GOT3 (cell line): ENCODE results near the gene PUM1.
"Not testable (repeated sequence)": the region's sequence is repeated elsewhere in the genome, so short reads cannot be mapped to it uniquely, and the experiment has no call there.

ENCODE experiments used
- DNase-seq: peaks from one replicate; lab custom pipeline; 2025; ENCODE audit warnings: mixed read lengths; lab: John Stamatoyannopoulos, UW

The PUM1 gene

DNA sequence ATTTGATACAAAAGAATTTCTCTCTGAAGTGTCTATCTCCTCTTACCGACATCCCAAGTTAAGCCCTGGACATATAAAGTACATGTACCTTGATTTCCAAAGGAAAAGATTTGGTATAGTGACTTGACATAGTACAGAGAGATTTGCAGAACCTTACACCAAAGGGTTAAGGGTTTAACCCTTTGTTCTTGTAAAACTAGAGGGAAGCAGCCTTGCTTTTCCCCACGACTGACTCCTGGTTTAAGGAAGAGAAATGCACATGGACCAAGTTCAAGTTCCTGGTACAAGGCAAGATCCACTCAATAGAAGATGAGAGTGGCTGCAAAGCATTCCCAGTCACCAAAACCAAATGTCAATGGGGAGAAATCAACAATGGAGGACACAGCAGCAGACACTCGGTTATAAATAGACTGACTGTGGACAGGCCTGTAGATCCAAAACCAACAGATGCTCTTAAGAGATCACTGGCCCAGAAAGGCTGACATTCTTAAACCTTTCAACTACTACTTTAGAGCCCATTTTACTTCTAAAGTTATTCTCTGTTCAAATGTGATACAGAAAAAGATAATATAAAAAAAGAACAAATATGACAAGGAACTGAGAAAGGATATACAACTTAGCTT lies 69.4 kb downstream of the PUM1 start:
- DNase-seq, result no peak

DNA sequence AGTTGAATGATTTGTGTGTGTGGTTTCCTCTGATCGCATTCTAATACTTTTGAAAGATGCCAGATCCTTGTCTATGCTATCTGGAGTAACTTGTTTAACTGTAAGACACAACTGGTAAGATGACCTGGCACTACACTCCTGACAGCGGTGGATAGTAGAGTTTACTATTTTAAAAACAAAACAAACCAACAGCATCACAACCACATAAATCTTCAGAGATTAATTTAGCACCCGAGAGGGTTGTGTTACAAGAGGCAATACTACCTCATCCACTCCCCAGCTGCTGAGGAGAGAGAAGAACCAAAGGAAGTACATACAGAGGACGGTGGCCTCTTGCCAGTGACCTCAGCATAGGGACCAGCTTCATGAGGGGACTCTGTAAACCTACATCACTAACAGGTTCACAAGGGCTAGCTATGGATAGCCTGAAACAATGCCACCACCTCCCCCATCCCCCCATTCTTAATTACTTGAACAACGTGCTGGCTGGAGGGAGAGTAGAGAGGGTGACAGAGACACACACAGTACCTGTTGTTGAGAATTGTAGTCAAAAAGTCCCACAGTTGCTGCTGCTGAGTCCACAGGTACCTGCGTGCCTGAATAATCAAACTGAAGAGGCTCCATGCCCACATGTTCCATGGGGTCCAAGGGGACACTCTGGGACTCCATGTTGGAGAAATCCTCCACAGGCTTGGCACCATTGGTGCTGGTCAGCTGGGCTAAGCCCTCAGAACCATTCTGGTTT lies 73.5 kb downstream of the PUM1 start:
- no peak for DNase-seq

DNA sequence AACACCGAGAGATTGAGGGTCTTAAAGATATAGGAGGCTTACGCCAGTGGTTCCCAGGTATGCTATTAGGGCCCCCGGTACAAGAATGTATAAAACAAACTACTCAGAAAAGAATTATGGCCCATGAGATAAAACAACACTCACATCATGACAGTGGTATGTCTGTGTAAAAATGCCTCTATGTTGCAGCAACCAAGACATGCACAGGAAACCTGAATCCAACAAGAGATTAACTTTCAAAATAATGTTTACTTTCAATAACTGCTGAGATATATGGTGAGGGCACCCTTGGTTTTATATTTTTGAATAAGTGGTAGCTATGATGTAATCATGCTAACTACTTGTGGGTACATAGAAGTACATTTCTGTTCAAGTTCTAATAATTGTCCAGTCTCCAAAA lies 74.9 kb downstream of the PUM1 start:
- DNase-seq, result no peak

DNA sequence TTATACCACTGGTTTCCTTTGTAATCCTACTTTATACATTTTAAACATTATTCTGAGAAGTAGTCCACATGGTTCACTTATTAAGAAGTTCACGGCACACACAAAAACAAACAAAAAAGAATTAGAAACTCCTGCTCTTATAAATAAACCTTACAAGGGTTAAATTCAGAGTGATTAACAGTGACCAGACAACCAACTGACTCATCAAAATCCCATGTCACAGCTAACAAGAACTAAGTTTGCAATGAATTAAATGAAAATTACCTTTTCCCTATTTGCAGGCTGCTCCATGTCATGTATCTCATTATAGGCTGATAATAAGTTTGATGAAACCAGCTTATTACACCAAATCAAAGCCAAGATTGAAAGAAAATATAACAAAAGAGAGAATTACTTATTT lies 77.5 kb downstream of the PUM1 start:
- DNase-seq, result no peak

DNA sequence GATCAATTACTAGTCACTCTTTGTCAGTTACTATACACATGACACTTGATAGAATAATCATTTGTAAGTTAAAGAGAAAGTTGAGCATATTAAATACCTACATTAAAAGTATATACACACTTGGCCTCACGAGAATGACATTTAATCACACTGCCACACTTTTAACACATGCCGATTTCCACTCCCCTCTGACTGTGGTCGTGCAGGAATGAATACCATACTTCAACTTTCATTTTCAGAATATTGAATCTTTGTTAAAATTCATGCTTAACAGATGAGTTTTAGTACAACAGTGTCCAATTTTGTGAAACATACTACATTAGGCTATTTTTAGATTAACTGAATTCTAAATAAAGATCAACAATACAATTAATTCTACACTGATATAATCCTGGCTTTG lies 78.8 kb downstream of the PUM1 start:
- no peak for DNase-seq

DNA sequence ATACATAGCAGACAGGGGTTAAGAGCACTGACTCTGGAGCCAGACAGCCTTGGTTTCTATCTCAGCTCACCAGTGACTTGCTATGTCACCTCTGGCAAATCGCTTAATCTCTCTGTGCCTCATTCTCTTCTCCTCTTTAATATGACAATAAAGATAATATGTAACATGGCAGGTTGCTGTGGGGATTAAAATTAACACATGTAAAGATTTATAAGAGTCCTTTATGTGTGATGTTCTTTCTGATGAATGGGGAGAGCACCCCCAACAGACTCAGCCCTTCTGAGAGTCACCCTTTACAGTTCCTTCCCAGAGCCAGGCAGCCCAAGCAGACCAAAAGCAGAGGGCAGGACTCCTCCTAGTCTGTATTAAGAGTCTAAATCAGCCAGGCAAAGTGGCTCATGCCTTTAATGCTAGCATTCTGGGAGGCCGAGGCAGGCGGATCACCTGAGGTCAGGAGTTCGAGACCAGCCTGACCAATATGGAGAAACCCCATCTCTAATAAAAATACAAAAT lies 80.5 kb downstream of the PUM1 start:
- no peak for DNase-seq

DNA sequence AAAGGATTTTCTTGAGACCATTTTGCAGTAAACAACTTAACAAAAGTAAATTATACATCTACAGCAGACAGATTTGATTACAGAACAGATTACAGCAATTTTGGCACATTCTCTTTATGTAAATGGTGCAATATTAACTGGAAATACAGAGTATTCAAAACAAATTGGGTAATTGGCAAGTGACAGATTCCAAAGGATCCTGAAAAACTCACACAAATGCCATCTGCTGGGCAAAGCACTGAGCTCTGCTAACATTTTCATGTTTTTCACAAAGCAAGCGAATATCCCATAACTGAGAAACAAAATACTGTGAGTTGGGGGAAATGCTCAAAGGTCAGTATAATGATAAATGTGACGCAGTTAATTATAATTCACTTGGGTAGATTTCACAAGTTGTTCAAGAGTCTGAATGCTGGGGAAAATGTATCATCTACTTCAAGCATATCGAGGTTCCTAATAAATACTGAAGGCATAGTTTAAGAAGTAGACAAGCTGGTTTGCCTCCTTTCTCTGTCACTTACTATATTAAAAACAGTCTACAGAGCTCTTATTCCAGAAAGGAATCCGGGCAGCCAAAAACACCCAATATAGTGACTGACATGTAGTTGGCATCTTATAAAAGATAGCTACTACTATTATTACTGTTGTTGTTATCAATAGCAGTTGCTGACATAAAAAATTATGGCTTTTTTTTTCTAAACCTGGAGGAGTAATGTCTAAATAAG lies 81.2 kb downstream of the PUM1 start:
- no peak for DNase-seq

DNA sequence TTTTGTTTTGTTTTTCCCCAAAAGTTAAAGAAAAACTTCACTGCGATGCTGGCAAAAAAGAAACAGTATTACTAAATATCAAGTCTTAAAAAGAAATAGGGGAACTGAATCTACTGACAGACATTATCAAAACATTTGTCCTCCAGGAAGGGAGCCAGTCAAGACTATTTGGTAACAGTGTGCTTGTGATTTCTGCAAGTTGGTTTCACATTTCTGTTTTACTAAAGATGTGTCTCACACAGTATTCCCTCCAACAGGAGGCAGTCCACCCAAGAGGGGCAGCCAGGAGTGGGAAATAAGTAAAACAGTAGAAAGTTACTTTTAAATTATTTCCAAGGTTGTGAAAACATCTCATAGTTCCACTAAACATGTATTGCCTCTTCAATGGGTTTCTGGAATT lies 82.6 kb downstream of the PUM1 start:
- DNase-seq, result no peak

DNA sequence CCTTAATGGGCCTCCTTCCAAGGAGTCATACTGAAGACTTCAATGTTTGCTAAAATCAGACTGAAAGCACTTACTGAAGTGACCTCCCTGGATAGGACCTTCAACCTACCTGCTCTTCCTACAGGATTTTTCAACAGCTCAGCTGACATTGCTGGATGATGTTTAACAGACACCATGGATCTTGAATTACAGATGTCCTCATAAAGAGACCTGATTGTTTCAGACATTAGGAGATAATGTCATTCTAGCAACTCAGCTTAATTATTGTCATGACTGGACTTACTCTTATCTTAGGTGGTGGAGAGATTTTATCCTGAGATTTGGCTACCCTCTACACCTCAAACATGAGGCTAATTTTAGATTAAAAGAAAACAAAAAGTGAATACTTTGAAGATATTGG lies 83.1 kb downstream of the PUM1 start:
- DNase-seq, result no peak

DNA sequence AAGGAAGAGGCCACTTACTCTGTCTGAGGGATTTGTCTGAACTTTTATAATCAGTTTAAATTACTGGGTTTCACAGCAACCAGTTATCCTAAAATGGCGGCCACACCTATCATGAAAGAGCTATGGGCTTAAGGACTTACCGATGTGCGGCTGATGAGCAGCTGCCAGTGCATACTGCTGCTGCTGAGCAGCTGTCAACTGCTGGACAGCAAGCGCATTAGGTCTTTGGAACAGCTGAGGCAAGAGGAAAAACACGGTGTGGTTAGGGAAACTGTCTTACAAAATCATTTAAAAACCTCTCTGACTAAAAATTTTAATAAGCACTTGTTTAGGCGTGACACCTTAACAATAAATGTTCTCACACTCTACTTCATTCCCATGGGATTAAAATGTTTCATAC lies 84.3 kb downstream of the PUM1 start:
- DNase-seq, result no peak

DNA sequence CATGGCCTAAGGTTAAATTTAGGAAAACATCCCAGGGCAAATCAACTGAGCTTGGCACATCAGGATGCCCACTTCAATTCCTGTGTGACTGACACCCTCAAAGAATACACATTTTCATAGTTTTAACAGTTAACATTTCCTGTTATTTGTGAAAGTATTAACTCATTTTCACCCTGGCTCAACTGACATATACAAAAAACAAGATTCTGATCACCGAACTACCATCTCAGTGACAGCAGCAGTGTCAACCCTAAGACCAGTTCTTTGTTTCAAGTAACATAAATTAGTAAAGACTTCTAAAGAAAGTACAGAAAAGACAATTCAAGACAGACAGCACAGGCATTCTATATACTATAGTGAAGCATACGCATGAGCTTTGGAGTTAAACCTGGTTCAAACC lies 88.0 kb downstream of the PUM1 start:
- DNase-seq, result no peak

DNA sequence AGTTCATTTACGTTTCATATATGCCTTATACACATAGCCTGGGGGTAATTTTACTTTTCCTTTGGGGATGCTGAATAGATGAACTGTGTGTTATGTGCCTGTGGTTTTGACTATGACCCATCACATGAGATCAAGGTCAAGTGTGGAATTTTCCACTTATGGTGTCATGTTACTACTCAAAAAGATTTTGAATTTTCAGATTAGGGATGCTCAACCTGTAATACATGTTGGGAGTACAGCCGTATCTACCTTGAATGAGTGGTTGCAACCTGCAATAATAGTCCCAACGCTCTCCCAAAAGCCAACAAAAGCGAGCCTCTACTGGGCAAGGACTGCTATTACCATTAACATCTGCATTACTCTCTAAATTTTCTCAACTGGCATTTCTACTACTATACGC lies 88.4 kb downstream of the PUM1 start:
- no peak for DNase-seq

DNA sequence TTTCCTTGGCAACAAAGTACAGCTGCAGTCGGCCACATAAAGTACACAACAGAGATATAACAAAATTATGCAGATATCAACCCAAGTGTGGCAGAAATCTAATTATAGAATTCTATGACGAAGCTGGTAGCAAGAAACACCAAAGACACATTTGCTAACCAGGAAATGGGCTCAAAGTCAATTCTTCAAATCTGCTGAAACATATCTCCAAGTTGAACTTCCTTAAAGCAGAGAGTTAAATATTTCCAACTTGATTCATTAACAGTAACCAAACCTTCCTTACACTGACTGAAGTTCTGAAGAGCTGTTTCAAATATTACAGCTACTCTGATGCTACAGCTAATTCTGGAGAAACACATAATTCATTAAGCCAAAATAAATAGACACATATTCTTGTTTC lies 89.4 kb downstream of the PUM1 start:
- no peak for DNase-seq

DNA sequence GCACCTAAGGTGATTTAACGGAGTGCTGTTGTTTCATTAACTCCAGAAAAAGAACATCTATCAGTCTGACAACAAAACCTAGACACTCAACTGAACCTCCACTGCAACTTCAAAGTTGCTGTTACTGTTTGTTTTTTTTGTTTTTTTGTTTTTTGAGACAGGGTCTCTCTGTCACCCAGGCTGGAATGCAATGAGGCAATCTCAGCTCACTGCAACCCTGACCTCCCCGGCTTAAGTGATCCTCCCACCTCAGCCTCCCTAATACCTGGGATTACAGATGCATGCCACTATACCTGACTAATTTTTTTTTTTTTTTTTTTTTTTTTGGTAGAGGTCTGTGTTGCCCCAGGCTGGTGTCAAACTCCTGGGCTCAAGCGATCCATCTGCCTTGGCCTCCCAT lies 90.3 kb downstream of the PUM1 start:
- no peak for DNase-seq

DNA sequence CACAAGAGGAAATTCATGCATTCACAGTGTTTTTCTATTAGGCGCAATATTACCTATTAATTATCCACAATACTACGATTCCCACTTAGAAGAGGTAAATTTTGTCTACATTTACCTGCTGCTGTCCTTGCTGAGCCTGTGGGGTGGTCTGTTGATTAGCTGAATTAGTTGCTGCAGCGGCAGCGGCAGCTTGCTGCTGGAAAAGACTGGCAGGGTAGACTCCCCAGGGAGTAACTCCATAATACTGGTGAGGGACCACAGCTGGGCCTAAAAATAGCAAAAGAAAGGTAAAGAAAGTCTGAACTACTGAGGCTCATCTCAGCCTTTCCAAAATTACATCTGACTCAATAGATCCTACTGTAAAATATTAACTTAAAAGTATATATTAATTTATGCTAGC lies 91.0 kb downstream of the PUM1 start:
- DNase-seq, result no peak

DNA sequence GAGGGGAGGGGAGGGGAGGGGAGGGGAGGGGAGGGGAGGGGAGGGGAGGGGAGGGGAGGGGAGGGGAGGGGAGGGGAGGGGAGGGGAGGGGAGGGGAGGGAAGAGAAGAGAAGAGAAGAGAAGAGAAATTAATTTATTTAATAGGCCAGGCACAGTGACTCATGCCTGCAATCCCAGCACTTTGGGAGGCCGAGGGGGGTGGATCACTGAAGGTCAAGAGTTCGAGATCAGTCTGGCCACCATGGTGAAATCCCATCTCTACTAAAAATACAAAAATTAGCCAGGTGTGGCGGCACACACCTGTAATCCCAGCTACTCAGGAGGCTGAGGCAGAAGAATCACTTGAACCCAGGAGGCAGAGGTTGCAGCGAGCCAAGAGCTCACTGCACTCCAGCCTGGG lies 93.2 kb downstream of the PUM1 start:
- DNase-seq, result not testable (repeated sequence)

DNA sequence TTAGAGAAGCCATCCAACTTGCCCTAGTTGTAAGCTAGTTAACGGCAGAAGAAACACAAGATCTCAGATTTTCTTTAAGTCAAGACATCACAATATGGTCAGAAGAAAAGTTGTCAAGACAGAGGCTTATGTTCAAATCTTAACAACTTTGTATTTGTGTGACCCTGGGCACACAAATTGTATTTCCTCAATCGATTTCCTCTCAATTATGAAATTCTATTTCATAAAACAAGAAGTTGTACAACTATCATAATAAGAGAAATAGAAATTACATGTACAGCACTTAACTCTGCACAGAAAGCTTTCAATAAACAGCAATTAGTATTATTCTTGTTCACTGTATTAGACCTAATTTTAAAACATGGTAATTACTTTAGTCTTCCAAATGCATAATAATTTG lies 94.0 kb downstream of the PUM1 start:
- DNase-seq, result no peak

DNA sequence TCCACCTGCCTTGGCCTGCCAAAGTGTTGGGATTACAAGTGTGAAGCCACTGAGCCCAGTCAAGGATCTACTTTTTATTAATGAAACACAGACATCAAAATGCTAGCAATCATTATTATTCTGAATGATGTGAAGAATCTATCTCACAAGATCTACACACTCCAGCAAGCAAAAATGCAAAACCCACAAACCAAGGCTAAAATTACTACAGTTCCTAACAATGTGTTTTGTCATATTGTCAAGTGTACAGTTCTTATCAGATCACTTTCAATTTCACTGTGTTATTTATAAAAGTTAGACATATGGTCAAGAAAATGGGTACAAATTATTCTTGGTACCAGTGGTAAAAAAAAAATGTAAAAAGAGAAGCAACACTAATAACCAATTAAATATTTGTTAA lies 95.6 kb downstream of the PUM1 start:
- DNase-seq, result no peak

DNA sequence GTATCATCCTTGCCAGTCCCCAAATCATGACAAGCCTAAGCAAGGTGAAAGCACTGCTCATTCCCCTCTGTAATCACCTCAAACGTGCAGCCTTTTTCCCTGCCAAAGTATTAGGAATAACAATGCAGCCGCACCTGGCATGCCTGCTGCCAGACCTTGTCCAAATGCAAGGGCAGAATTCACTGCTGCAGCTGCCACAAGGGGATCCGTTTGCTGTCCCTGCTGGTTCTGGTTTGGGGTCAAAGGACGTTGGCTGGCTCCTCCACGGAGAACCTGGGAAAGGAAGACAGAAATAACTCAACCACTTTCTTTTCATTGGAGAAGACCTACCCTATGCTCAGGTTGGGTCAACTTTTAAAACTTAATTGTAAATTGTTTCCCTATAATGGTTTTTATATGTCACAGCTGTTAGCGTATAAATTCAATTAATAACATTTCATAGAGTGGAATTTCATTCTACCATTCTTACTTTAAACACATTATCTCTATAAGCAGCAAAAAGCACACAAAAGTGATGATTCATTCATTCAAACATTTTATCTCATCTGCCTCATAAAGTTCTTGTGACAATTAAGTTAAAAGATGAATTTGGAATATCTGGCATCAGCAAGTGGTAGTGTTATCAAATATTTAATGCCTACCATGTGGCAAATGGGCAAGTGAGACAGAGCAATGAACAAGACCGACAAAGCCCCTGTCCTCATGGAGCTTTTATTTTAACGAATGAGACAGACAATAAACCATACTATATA lies 97.1 kb downstream of the PUM1 start:
- DNase-seq, result no peak

DNA sequence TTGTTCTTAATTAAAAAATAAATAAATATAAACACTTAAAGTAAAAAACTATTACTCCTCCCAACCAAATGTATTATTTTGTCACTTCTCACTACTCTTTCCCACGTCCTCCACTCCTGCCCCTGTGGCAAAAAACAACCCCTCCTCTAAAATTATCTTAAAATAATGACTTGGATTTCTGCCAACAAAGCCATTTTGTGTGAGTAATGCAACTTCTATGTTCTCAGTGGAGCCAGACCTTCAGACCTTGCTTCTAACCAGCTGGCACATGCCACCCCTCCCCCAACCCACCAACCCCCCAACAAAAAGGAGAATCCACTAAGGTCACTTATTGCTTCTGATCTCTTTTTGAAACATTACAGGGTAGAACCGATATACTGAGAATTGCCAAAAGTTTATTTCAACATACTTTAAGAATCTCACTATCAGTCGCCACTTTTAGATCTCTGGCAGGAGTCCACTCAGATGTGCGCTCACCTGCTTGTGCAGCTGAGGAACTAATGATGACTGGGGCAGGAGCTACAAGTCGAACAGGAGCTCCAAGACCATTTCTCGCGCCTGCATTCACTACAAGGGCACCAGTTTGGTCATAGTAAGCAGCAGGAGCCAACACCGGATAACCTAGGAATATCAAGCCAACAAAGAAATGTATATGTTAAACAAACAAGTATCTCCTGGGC lies 98.7 kb downstream of the PUM1 start:
- no peak for DNase-seq

DNA sequence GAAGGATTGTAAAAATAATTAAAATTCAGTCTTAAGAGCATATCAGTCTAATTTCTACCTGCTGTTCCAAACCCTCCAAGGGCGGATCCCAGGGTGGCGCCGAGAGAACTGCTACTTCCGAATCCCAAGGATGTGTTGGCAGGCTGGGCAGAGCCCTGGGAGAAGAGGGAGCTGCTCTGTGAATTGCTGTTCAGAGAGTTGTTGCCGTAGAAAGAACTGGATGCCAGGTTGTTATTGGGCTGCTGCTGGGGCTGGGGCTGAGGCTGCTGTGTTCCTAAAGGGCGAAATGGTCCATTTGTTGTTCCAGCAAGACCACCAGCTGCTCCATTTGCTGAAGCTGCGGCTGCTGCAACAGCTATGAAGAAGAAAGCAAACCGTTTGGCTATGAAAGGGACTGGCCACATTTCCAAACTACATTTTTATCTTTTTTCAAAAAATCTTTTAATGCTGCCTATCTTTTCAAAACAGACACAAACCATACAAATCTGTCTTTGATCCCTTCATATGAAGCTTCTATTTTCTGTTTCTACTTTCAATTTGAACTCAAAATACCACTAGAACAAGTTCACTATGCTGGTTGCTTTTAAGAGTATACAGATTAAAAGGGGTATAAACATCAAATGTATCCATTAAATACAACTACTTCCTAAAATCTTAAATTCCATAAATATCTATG lies 99.5 kb downstream of the PUM1 start:
- DNase-seq, result no peak
